Gastrocnemius medialis (tissue), 4 donors: ENCODE results near the gene SP100.

Experiments
- POLR2A ChIP-seq, 2 donors: fragments of 450-650 bp; IDR thresholded peaks; one replicate each; pipeline ENCODE4 v1.6.1; 2017; ENCODE audit warnings: antibody characterized with exemption in 2 of 2, mild to moderate bottlenecking in 2 of 2, moderate library complexity in 2 of 2
- TF ChIP-seq, protein P1 (sequence below), 5 experiments: fragments of 450-650 bp in 3 of 5; fragments of 200-600 bp in 2 of 5; sonication (generic) in 2 of 5; IDR thresholded peaks in 4 of 5; conservative IDR thresholded peaks in 1 of 5; 1 replicate in 4 of 5; 2 replicates in 1 of 5; pipeline ENCODE4 v1.5.1; 2016 to 2019; ENCODE audit warnings: antibody characterized with exemption in 5 of 5, mild to moderate bottlenecking in 3 of 5, moderate library complexity in 3 of 5

- no peak for TF ChIP-seq POLR2A (IDR thresholded peaks at IDR 0.05)
- TF ChIP-seq, protein P1, sequence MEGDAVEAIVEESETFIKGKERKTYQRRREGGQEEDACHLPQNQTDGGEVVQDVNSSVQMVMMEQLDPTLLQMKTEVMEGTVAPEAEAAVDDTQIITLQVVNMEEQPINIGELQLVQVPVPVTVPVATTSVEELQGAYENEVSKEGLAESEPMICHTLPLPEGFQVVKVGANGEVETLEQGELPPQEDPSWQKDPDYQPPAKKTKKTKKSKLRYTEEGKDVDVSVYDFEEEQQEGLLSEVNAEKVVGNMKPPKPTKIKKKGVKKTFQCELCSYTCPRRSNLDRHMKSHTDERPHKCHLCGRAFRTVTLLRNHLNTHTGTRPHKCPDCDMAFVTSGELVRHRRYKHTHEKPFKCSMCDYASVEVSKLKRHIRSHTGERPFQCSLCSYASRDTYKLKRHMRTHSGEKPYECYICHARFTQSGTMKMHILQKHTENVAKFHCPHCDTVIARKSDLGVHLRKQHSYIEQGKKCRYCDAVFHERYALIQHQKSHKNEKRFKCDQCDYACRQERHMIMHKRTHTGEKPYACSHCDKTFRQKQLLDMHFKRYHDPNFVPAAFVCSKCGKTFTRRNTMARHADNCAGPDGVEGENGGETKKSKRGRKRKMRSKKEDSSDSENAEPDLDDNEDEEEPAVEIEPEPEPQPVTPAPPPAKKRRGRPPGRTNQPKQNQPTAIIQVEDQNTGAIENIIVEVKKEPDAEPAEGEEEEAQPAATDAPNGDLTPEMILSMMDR (IDR thresholded peaks at IDR 0.05 in 4 of 5, conservative IDR thresholded peaks at IDR 0.05 in 1 of 5): no peak
Measured at GRCh38 chr2:230441227-230441897, 25.4 kb downstream of the SP100 start.
